ENCODE measurements around the gene COG5. TPM values are rescaled to one million over a fixed set of nuclear protein-coding genes. Genes with fewer than 3 reads are reported as not detected.

Gene COG5
- total RNA-seq, 1 donor from 2014 or later: 39.1 TPM

- Mint-ChIP-seq H3K27ac (no peak overlapping the region), H3K27me3 (ENCODE audit: insufficient read depth) (no peaks in the 10 kb centered on the region), H3K4me3 (no peak overlapping the region), H3K36me3 (ENCODE audit: low read depth) (peaks cover 2% of the 10 kb centered on the region), H3K4me1 (ENCODE audit: low read depth) (no peaks in the 10 kb centered on the region), H3K9me3 (peaks cover 11% of the 10 kb centered on the region)
- no peak for DNase-seq (ENCODE audit: low spot score)
- intact Hi-C loops (cut with micrococcal nuclease): no loop called here
Measured at GRCh38 chr7:107220356-107220755, 343.4 kb downstream of the COG5 start.

GRCh38 chr7:107219563-107220244 lies 344.0 kb downstream of the COG5 start:
- DNase-seq (ENCODE audit: low spot score): no peak
- H3K27ac Mint-ChIP-seq: no peak overlapping the region
- no peaks in the 10 kb centered on the region for H3K27me3 Mint-ChIP-seq (ENCODE audit: insufficient read depth)
- H3K9me3 Mint-ChIP-seq: peaks cover 16% of the 10 kb centered on the region
- H3K36me3 Mint-ChIP-seq (ENCODE audit: low read depth): peaks cover 5% of the 10 kb centered on the region
- no peaks in the 10 kb centered on the region for H3K4me1 Mint-ChIP-seq (ENCODE audit: low read depth)
- no peak overlapping the region for H3K4me3 Mint-ChIP-seq
- intact Hi-C loops (cut with micrococcal nuclease): no loop called here

- Mint-ChIP-seq H3K36me3 (ENCODE audit: low read depth) (peaks cover 18% of the 10 kb centered on the region), H3K4me1 (ENCODE audit: low read depth) (no peaks in the 10 kb centered on the region), H3K9me3 (peaks cover 27% of the 10 kb centered on the region), H3K27ac (no peak overlapping the region), H3K4me3 (no peak overlapping the region), H3K27me3 (ENCODE audit: insufficient read depth) (no peaks in the 10 kb centered on the region)
- intact Hi-C loops (cut with micrococcal nuclease): no loop called here
- DNase-seq (ENCODE audit: low spot score): no peak
Measured at GRCh38 chr7:107213945-107214344, 349.8 kb downstream of the COG5 start.

GRCh38 chr7:107213193-107213788 lies 350.4 kb downstream of the COG5 start:
- Mint-ChIP-seq H3K27ac (no peak overlapping the region), H3K4me3 (no peak overlapping the region), H3K9me3 (peaks cover 27% of the 10 kb centered on the region), H3K36me3 (ENCODE audit: low read depth) (peaks cover 20% of the 10 kb centered on the region), H3K27me3 (ENCODE audit: insufficient read depth) (no peaks in the 10 kb centered on the region), H3K4me1 (ENCODE audit: low read depth) (no peaks in the 10 kb centered on the region)
- no peak for DNase-seq (ENCODE audit: low spot score)
- intact Hi-C loops (cut with micrococcal nuclease): no loop called here

GRCh38 chr7:107212725-107213124 lies 351.0 kb downstream of the COG5 start:
- Mint-ChIP-seq H3K4me1 (ENCODE audit: low read depth) (no peaks in the 10 kb centered on the region), H3K27ac (no peak overlapping the region), H3K9me3 (peaks cover 27% of the 10 kb centered on the region), H3K36me3 (ENCODE audit: low read depth) (peaks cover 20% of the 10 kb centered on the region), H3K27me3 (ENCODE audit: insufficient read depth) (no peaks in the 10 kb centered on the region), H3K4me3 (no peak overlapping the region)
- no peak for DNase-seq (ENCODE audit: low spot score)
- intact Hi-C loops (cut with micrococcal nuclease): no loop called here

- Mint-ChIP-seq H3K9me3 (peaks cover 16% of the 10 kb centered on the region), H3K4me1 (ENCODE audit: low read depth) (no peaks in the 10 kb centered on the region), H3K36me3 (ENCODE audit: low read depth) (peaks cover 32% of the 10 kb centered on the region), H3K27ac (no peak overlapping the region), H3K27me3 (ENCODE audit: insufficient read depth) (no peaks in the 10 kb centered on the region), H3K4me3 (no peak overlapping the region)
- no peak for DNase-seq (ENCODE audit: low spot score)
- intact Hi-C loops (cut with micrococcal nuclease): no loop called here
Measured at GRCh38 chr7:107210400-107210799, 353.3 kb downstream of the COG5 start.

GRCh38 chr7:107209565-107209964 lies 354.2 kb downstream of the COG5 start:
- intact Hi-C loops (cut with micrococcal nuclease): no loop called here
- Mint-ChIP-seq H3K4me3 (no peak overlapping the region), H3K4me1 (ENCODE audit: low read depth) (no peaks in the 10 kb centered on the region), H3K27me3 (ENCODE audit: insufficient read depth) (no peaks in the 10 kb centered on the region), H3K9me3 (peaks cover 9% of the 10 kb centered on the region), H3K27ac (no peak overlapping the region), H3K36me3 (ENCODE audit: low read depth) (peaks cover 32% of the 10 kb centered on the region)
- no peak for DNase-seq (ENCODE audit: low spot score)

GRCh38 chr7:107208563-107208962 lies 355.2 kb downstream of the COG5 start:
- H3K27ac Mint-ChIP-seq: no peak overlapping the region
- intact Hi-C loops (cut with micrococcal nuclease): no loop called here
- H3K9me3 Mint-ChIP-seq: peaks cover 3% of the 10 kb centered on the region
- DNase-seq (ENCODE audit: low spot score): no peak
- no peak overlapping the region for H3K4me3 Mint-ChIP-seq
- no peaks in the 10 kb centered on the region for H3K27me3 Mint-ChIP-seq (ENCODE audit: insufficient read depth)
- H3K36me3 Mint-ChIP-seq (ENCODE audit: low read depth): peaks cover 30% of the 10 kb centered on the region
- H3K4me1 Mint-ChIP-seq (ENCODE audit: low read depth): no peaks in the 10 kb centered on the region

- no peak for DNase-seq (ENCODE audit: low spot score)
Measured at GRCh38 chr7:107208024-107208521, 355.6 kb downstream of the COG5 start.

GRCh38 chr7:107207459-107207858 lies 356.3 kb downstream of the COG5 start:
- no peak for DNase-seq (ENCODE audit: low spot score)
- H3K27me3 Mint-ChIP-seq (ENCODE audit: insufficient read depth): no peaks in the 10 kb centered on the region
- H3K4me1 Mint-ChIP-seq (ENCODE audit: low read depth): no peaks in the 10 kb centered on the region
- intact Hi-C loops (cut with micrococcal nuclease): no loop called here
- H3K36me3 Mint-ChIP-seq (ENCODE audit: low read depth): peaks cover 27% of the 10 kb centered on the region
- H3K27ac Mint-ChIP-seq: no peak overlapping the region
- H3K9me3 Mint-ChIP-seq: no peaks in the 10 kb centered on the region
- H3K4me3 Mint-ChIP-seq: no peak overlapping the region

More at GRCh38 chr7:107208024-107208521, 355.6 kb downstream of the COG5 start:
- Mint-ChIP-seq H3K4me3 (no peak overlapping the region), H3K4me1 (ENCODE audit: low read depth) (no peaks in the 10 kb centered on the region), H3K27ac (no peak overlapping the region), H3K27me3 (ENCODE audit: insufficient read depth) (no peaks in the 10 kb centered on the region), H3K9me3 (no peaks in the 10 kb centered on the region), H3K36me3 (ENCODE audit: low read depth) (peaks cover 27% of the 10 kb centered on the region)
- intact Hi-C loops (cut with micrococcal nuclease): no loop called here

GRCh38 chr7:107206706-107207105 lies 357.0 kb downstream of the COG5 start:
- Mint-ChIP-seq H3K27me3 (ENCODE audit: insufficient read depth) (no peaks in the 10 kb centered on the region), H3K4me3 (no peak overlapping the region), H3K36me3 (ENCODE audit: low read depth) (peaks cover 34% of the 10 kb centered on the region), H3K4me1 (ENCODE audit: low read depth) (no peaks in the 10 kb centered on the region), H3K9me3 (no peaks in the 10 kb centered on the region), H3K27ac (no peak overlapping the region)
- no peak for DNase-seq (ENCODE audit: low spot score)
- intact Hi-C loops (cut with micrococcal nuclease): no loop called here

GRCh38 chr7:107206136-107206535 lies 357.6 kb downstream of the COG5 start:
- Mint-ChIP-seq H3K36me3 (ENCODE audit: low read depth) (peaks cover 36% of the 10 kb centered on the region), H3K9me3 (no peaks in the 10 kb centered on the region), H3K27me3 (ENCODE audit: insufficient read depth) (no peaks in the 10 kb centered on the region), H3K4me1 (ENCODE audit: low read depth) (no peaks in the 10 kb centered on the region), H3K4me3 (no peak overlapping the region), H3K27ac (no peak overlapping the region)
- DNase-seq (ENCODE audit: low spot score): no peak
- intact Hi-C loops (cut with micrococcal nuclease): no loop called here

- peaks cover 38% of the 10 kb centered on the region for H3K36me3 Mint-ChIP-seq (ENCODE audit: low read depth)
Measured at GRCh38 chr7:107203607-107204006, 360.1 kb downstream of the COG5 start.

More at GRCh38 chr7:107203607-107204006, 360.1 kb downstream of the COG5 start:
- no peaks in the 10 kb centered on the region for H3K4me1 Mint-ChIP-seq (ENCODE audit: low read depth)
- intact Hi-C loops (cut with micrococcal nuclease): loop anchor here (2.0 to 5.0 kb wide), 2 partner anchors 524 to 671 kb away; no protein-coding TSS in a partner anchor
- no peak for DNase-seq (ENCODE audit: low spot score)
- H3K4me3 Mint-ChIP-seq: no peak overlapping the region
- no peaks in the 10 kb centered on the region for H3K27me3 Mint-ChIP-seq (ENCODE audit: insufficient read depth)
- no peaks in the 10 kb centered on the region for H3K9me3 Mint-ChIP-seq
- H3K27ac Mint-ChIP-seq: no peak overlapping the region

Data from activated T-helper 1 cell treated with anti-CD3 and anti-CD28 coated beads, Interleukin-12 subunit alpha, Interleukin-12 subunit beta, Interleukin-2, Interleukin-4 antibody, amounts not matched to agents 30 ng/mL and 10 ng/mL and 1 ng/mL, durations not matched to agents 14 hours and 24 hours and 36 hours (primary cell).